Esophagus squamous epithelium (tissue), 4 donors: ENCODE results near the gene CDK5RAP1.

ENCODE experiments used
- POLR2A ChIP-seq, 4 donors: fragments of 450-650 bp; IDR thresholded peaks; one replicate each; pipeline ENCODE4 v1.6.1; 2017; ENCODE audit warnings: antibody characterized with exemption in 4 of 4, mild to moderate bottlenecking in 4 of 4, moderate library complexity in 3 of 4
- TF ChIP-seq, protein P1 (sequence below), 6 experiments: fragments of 450-650 bp in 4 of 6; fragments of 200-600 bp in 2 of 6; sonication (generic) in 2 of 6; IDR thresholded peaks; one replicate each; pipeline ENCODE4 v1.5.1; 2016 to 2019; ENCODE audit warnings: antibody characterized with exemption in 6 of 6, mild to moderate bottlenecking in 4 of 6, moderate library complexity in 4 of 6

GRCh38 chr20:33311011-33311410, 90.3 kb downstream of the CDK5RAP1 start:
- TF ChIP-seq, protein P1, sequence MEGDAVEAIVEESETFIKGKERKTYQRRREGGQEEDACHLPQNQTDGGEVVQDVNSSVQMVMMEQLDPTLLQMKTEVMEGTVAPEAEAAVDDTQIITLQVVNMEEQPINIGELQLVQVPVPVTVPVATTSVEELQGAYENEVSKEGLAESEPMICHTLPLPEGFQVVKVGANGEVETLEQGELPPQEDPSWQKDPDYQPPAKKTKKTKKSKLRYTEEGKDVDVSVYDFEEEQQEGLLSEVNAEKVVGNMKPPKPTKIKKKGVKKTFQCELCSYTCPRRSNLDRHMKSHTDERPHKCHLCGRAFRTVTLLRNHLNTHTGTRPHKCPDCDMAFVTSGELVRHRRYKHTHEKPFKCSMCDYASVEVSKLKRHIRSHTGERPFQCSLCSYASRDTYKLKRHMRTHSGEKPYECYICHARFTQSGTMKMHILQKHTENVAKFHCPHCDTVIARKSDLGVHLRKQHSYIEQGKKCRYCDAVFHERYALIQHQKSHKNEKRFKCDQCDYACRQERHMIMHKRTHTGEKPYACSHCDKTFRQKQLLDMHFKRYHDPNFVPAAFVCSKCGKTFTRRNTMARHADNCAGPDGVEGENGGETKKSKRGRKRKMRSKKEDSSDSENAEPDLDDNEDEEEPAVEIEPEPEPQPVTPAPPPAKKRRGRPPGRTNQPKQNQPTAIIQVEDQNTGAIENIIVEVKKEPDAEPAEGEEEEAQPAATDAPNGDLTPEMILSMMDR (IDR thresholded peaks at IDR 0.05) = no peak
- TF ChIP-seq POLR2A (IDR thresholded peaks at IDR 0.05) = no peak
